Hepatocyte (in vitro differentiated cells): ENCODE measurements around the gene AP5S1. TPM values are rescaled to one million over a fixed set of nuclear protein-coding genes. Genes with fewer than 3 reads are reported as not detected.

Experiments
- DNase-seq: peaks from one replicate; pipeline ENCODE4 v3.0.0-alpha.2; 2016; ENCODE audit warnings: low spot score
- H2AFZ ChIP-seq: fragments of 200-600 bp; sonication (generic); 2 replicates; pipeline ENCODE4 v1.6.0; 2016; ENCODE audit warnings: antibody characterized with exemption, mild to moderate bottlenecking
- H3K27ac ChIP-seq: fragments of 200-600 bp; sonication (generic); 2 replicates; pipeline ENCODE4 v1.5.1; 2016; ENCODE audit warnings: mild to moderate bottlenecking
- H3K27me3 ChIP-seq: fragments of 200-600 bp; sonication (generic); 2 replicates; pipeline ENCODE4 v1.6.1; 2016
- H3K36me3 ChIP-seq: fragments of 200-600 bp; sonication (generic); replicated peaks from 2 replicates; pipeline ENCODE4 v1.5.1; 2016; ENCODE audit warnings: low read depth; ENCODE audit not compliant: insufficient read depth
- H3K4me1 ChIP-seq: fragments of 200-600 bp; sonication (generic); 2 replicates; pipeline ENCODE4 v1.5.1; 2016; ENCODE audit warnings: mild to moderate bottlenecking, moderate library complexity; ENCODE audit not compliant: insufficient read depth
- H3K4me2 ChIP-seq: fragments of 200-600 bp; sonication (generic); 2 replicates; pipeline ENCODE4 v1.6.0; 2016
- H3K4me3 ChIP-seq: fragments of 200-600 bp; sonication (generic); 2 replicates; pipeline ENCODE4 v1.5.1; 2016; ENCODE audit warnings: mild to moderate bottlenecking
- H3K79me2 ChIP-seq: fragments of 200-600 bp; sonication (generic); 2 replicates; pipeline ENCODE4 v1.6.0; 2017; ENCODE audit warnings: mild to moderate bottlenecking
- H3K9me2 ChIP-seq: fragments of 200-600 bp; sonication (generic); replicated peaks from 2 replicates; pipeline ENCODE4 v1.6.0; 2017; ENCODE audit warnings: mild to moderate bottlenecking; ENCODE audit not compliant: insufficient read depth
- H3K9me3 ChIP-seq: fragments of 200-600 bp; sonication (generic); 2 replicates; pipeline ENCODE4 v1.5.1; 2016; ENCODE audit warnings: low read depth, mild to moderate bottlenecking
- H4K20me1 ChIP-seq: fragments of 200-600 bp; sonication (generic); 2 replicates; pipeline ENCODE4 v1.6.0; 2016; ENCODE audit warnings: mild to moderate bottlenecking; ENCODE audit not compliant: insufficient read depth, poor library complexity, severe bottlenecking
- CTCF ChIP-seq: fragments of 200-600 bp; sonication (generic); IDR thresholded peaks from 2 replicates; pipeline ENCODE4 v1.5.1; 2016; ENCODE audit warnings: antibody characterized with exemption, mild to moderate bottlenecking; ENCODE audit not compliant: poor library complexity
- EZH2 ChIP-seq: fragments of 200-600 bp; sonication (generic); IDR thresholded peaks from 2 replicates; pipeline ENCODE4 v1.6.1; 2016; ENCODE audit warnings: antibody characterized with exemption, mild to moderate bottlenecking, borderline replicate concordance
- EZH2phosphoT487 ChIP-seq: fragments of 200-600 bp; sonication (generic); IDR thresholded peaks from one replicate; pipeline ENCODE4 v1.6.1; 2018; ENCODE audit warnings: antibody characterized with exemption, mild to moderate bottlenecking, low read depth, moderate library complexity; ENCODE audit not compliant: unreplicated experiment, severe bottlenecking
- WGBS: methylation state at CpG from one replicate; pipeline ENCODE4 v1.1.6; 2016; ENCODE audit warnings: low lambda C conversion rate; ENCODE audit errors: missing lambda C conversion rate; 5-methylcytosine and 5-hydroxymethylcytosine counted together
- polyA plus RNA-seq: library from polyadenylated mRNA; unstranded; fragments of >200 nt; fragmentation: Nextera tagmentation; extraction: Ambion mirVana; gene quantifications from 2 replicates; pipeline ENCODE4 v1.2.1, GENCODE V29; 2016
- total RNA-seq: library from RNA; depleted of rRNA; stranded (reverse); fragments of >200 nt; gene quantifications from 2 replicates; pipeline ENCODE4 v1.2.3, GENCODE V29; 2014

AP5S1 gene
- total and polyA plus RNA-seq, 2 experiments from 2014 or later = 13.8 to 21.8 TPM

GRCh38 chr20:3847429-3847940 is 27.1 kb downstream of the AP5S1 start:
- Histone ChIP-seq H3K4me1 (no peaks in the 10 kb centered on the region), H3K4me2 (peak overlapping the region; percentile 99), H3K9me3 (no peaks in the 10 kb centered on the region), H3K79me2 (peaks cover 52% of the 10 kb centered on the region), H3K27ac (peak overlapping the region; percentile 97), H3K9me2 (no peaks in the 10 kb centered on the region), H4K20me1 (no peaks in the 10 kb centered on the region), H2AFZ (peak overlapping the region; percentile 100), H3K36me3 (no peaks in the 10 kb centered on the region), H3K4me3 (peak overlapping the region; percentile 93), H3K27me3 (no peaks in the 10 kb centered on the region)
- no peak for DNase-seq
- WGBS = 35% methylated on average over 8 of the region's 8 CpGs
- TF ChIP-seq EZH2phosphoT487 (no peak), EZH2 (no peak), CTCF (no peak)

- WGBS = 100% methylated on average over 1 of the region's 1 CpG
- Histone ChIP-seq H3K4me2 (no peak overlapping the region), H3K9me2 (no peaks in the 10 kb centered on the region), H3K36me3 (no peaks in the 10 kb centered on the region), H4K20me1 (no peaks in the 10 kb centered on the region), H2AFZ (no peak overlapping the region), H3K79me2 (peaks cover 56% of the 10 kb centered on the region), H3K27me3 (no peaks in the 10 kb centered on the region), H3K4me1 (no peaks in the 10 kb centered on the region), H3K4me3 (no peak overlapping the region), H3K27ac (no peak overlapping the region), H3K9me3 (no peaks in the 10 kb centered on the region)
- TF ChIP-seq CTCF = no peak
- TF ChIP-seq EZH2 = no peak
- DNase-seq = no peak
These were observed 28.2 kb downstream of the AP5S1 start for GRCh38 chr20:3848565-3848964.

- WGBS = 75% methylated on average over 4 of the region's 4 CpGs
These were observed 34.1 kb downstream of the AP5S1 start for GRCh38 chr20:3854462-3854871.

More at GRCh38 chr20:3854462-3854871, 34.1 kb downstream of the AP5S1 start:
- no peak overlapping the region for H2AFZ ChIP-seq
- no peaks in the 10 kb centered on the region for H3K36me3 ChIP-seq
- H3K9me3 ChIP-seq = no peaks in the 10 kb centered on the region
- H3K4me2 ChIP-seq = no peak overlapping the region
- no peak overlapping the region for H3K27ac ChIP-seq
- H3K79me2 ChIP-seq = peaks cover 24% of the 10 kb centered on the region
- no peak for TF ChIP-seq CTCF
- no peak for TF ChIP-seq EZH2phosphoT487
- H3K9me2 ChIP-seq = no peaks in the 10 kb centered on the region
- no peaks in the 10 kb centered on the region for H3K4me1 ChIP-seq
- no peaks in the 10 kb centered on the region for H4K20me1 ChIP-seq
- no peak for DNase-seq
- no peak overlapping the region for H3K4me3 ChIP-seq
- H3K27me3 ChIP-seq = no peaks in the 10 kb centered on the region
